MM.1S (cell line): ENCODE measurements around the gene KIAA1217.

Experiments
- DNase-seq: peaks from one replicate; pipeline ENCODE4 v3.0.0-alpha.2; 2015
- H2AFZ ChIP-seq: fragments of 300-600 bp; sonication (generic); 2 replicates; pipeline ENCODE4 v1.6.0; 2016; ENCODE audit warnings: antibody characterized with exemption, low read length
- H3F3A ChIP-seq: fragments of 300-600 bp; sonication (generic); 2 replicates; pipeline ENCODE4 v1.6.1; 2016; ENCODE audit warnings: mild to moderate bottlenecking, antibody characterized with exemption, low read length, moderate library complexity, mixed read lengths; ENCODE audit not compliant: insufficient read depth
- H3K27ac ChIP-seq: fragments of 300-600 bp; sonication (generic); 2 replicates; pipeline ENCODE4 v1.5.1; 2016; ENCODE audit warnings: mild to moderate bottlenecking, low read length
- H3K27me3 ChIP-seq: fragments of 300-600 bp; sonication (generic); replicated peaks from 2 replicates; pipeline ENCODE4 v1.6.0; 2016; ENCODE audit warnings: low read length; ENCODE audit not compliant: insufficient read depth
- H3K36me3 ChIP-seq: fragments of 300-600 bp; sonication (generic); replicated peaks from 2 replicates; pipeline ENCODE4 v1.6.1; 2016; ENCODE audit warnings: mild to moderate bottlenecking, low read length, mixed read lengths; ENCODE audit not compliant: insufficient read depth
- H3K4me1 ChIP-seq: fragments of 300-600 bp; sonication (generic); 2 replicates; pipeline ENCODE4 v1.6.1; 2016; ENCODE audit warnings: low read length, mixed read lengths
- H3K4me2 ChIP-seq: fragments of 300-600 bp; sonication (generic); 2 replicates; pipeline ENCODE4 v1.6.0; 2016; ENCODE audit warnings: low read depth, low read length
- H3K4me3 ChIP-seq: fragments of 300-600 bp; sonication (generic); 2 replicates; pipeline ENCODE4 v1.5.1; 2016; ENCODE audit warnings: low read length, mixed read lengths
- H3K79me2 ChIP-seq: fragments of 300-600 bp; sonication (generic); 2 replicates; pipeline ENCODE4 v1.6.1; 2016; ENCODE audit warnings: mixed run types, low read length, mixed read lengths
- H3K9ac ChIP-seq: fragments of 300-600 bp; sonication (generic); 2 replicates; pipeline ENCODE4 v1.6.1; 2016; ENCODE audit warnings: low read length, mixed read lengths
- H3K9me2 ChIP-seq: fragments of 300-600 bp; sonication (generic); replicated peaks from 2 replicates; pipeline ENCODE4 v1.6.1; 2016; ENCODE audit warnings: mild to moderate bottlenecking, low read length, mixed read lengths; ENCODE audit not compliant: insufficient read depth
- H3K9me3 ChIP-seq: fragments of 300-600 bp; sonication (generic); replicated peaks from 2 replicates; pipeline ENCODE4 v1.6.1; 2016; ENCODE audit warnings: mild to moderate bottlenecking, low read length, mixed read lengths; ENCODE audit not compliant: insufficient read depth
- H4K20me1 ChIP-seq: fragments of 300-600 bp; sonication (generic); 2 replicates; pipeline ENCODE4 v1.6.1; 2016; ENCODE audit warnings: mild to moderate bottlenecking, low read length, moderate library complexity, mixed read lengths; ENCODE audit not compliant: insufficient read depth
- CTCF ChIP-seq: fragments of 300-600 bp; sonication (generic); IDR thresholded peaks from 2 replicates; pipeline ENCODE4 v1.5.1; 2016; ENCODE audit warnings: antibody characterized with exemption, low read length, mixed read lengths
- EZH2 ChIP-seq: fragments of 300-600 bp; sonication (generic); optimal IDR thresholded peaks from 2 replicates; pipeline ENCODE3; 2017; ENCODE audit warnings: low read depth, mild to moderate bottlenecking, antibody characterized with exemption, low read length, mixed read lengths
- EZH2phosphoT487 ChIP-seq: fragments of 300-600 bp; sonication (generic); IDR thresholded peaks from 2 replicates; pipeline ENCODE4 v1.6.1; 2018; ENCODE audit warnings: antibody characterized with exemption, low read length

Gene KIAA1217

GRCh38 chr10:24446739-24447138, 237.8 kb downstream of the KIAA1217 start:
- Histone ChIP-seq H4K20me1 (no peaks in the 10 kb centered on the region), H3K27me3 (no peaks in the 10 kb centered on the region), H3K4me3 (no peak overlapping the region), H3K9ac (no peak overlapping the region), H3F3A (peaks cover 31% of the 10 kb centered on the region), H3K36me3 (no peaks in the 10 kb centered on the region), H3K27ac (no peak overlapping the region), H3K4me1 (peaks cover 14% of the 10 kb centered on the region), H3K4me2 (no peak overlapping the region), H2AFZ (no peak overlapping the region), H3K9me2 (no peaks in the 10 kb centered on the region), H3K79me2 (peaks cover 21% of the 10 kb centered on the region), H3K9me3 (no peaks in the 10 kb centered on the region)
- no peak for DNase-seq
- TF ChIP-seq CTCF (no peak), EZH2 (no peak), EZH2phosphoT487 (no peak)

- Histone ChIP-seq H3K36me3 (no peaks in the 10 kb centered on the region), H4K20me1 (no peaks in the 10 kb centered on the region), H3K9ac (peak overlapping the region; percentile 63; the same call in 1 of the 2 replicates), H3F3A (peaks cover 34% of the 10 kb centered on the region), H3K4me2 (peak overlapping the region; percentile 96), H3K9me3 (no peaks in the 10 kb centered on the region), H3K79me2 (peaks cover 38% of the 10 kb centered on the region), H3K4me3 (peak overlapping the region; percentile 71; the same call in 1 of the 2 replicates), H3K4me1 (peaks cover 22% of the 10 kb centered on the region), H2AFZ (0 out of 2 replicates have a peak overlapping the region, but pooled peaks have one; percentile 20), H3K27ac (peak overlapping the region; percentile 88; the same call in 1 of the 2 replicates), H3K9me2 (no peaks in the 10 kb centered on the region), H3K27me3 (no peaks in the 10 kb centered on the region)
- TF ChIP-seq CTCF (no peak), EZH2 (no peak), EZH2phosphoT487 (no peak)
- DNase-seq, result no peak
Observed at GRCh38 chr10:24448351-24448999, 239.5 kb downstream of the KIAA1217 start.

- peak overlapping the region; percentile 88 for H3K27ac ChIP-seq
- TF ChIP-seq EZH2 (no peak), CTCF (no peak), EZH2phosphoT487 (no peak)
- no peaks in the 10 kb centered on the region for H3K36me3 ChIP-seq
- no peaks in the 10 kb centered on the region for H3K9me3 ChIP-seq
- peaks cover 34% of the 10 kb centered on the region for H3F3A ChIP-seq
- peak overlapping the region; percentile 20 for H2AFZ ChIP-seq
- H3K4me2 ChIP-seq, result peak overlapping the region; percentile 96
- H3K9me2 ChIP-seq, result no peaks in the 10 kb centered on the region
- peak overlapping the region; percentile 63 for H3K9ac ChIP-seq
- peak; percentile 58 for DNase-seq
- H3K79me2 ChIP-seq, result peaks cover 47% of the 10 kb centered on the region
- H3K4me3 ChIP-seq, result peak overlapping the region; percentile 71
- H4K20me1 ChIP-seq, result no peaks in the 10 kb centered on the region
- H3K27me3 ChIP-seq, result no peaks in the 10 kb centered on the region
- H3K4me1 ChIP-seq, result peaks cover 23% of the 10 kb centered on the region
Observed at GRCh38 chr10:24449321-24449740, 240.4 kb downstream of the KIAA1217 start.
